ENCODE measurements around the gene DBNDD1. TPM values are rescaled to one million over a fixed set of nuclear protein-coding genes. Genes with fewer than 3 reads are reported as not detected.

DBNDD1 gene
- total and polyA plus RNA-seq, 2 experiments from 2014 or later: 5.5 to 18.2 TPM

- DNase-seq (ENCODE audit: low spot score): no peak
- Histone ChIP-seq H3K9me2 (replicated peaks; ENCODE audit: insufficient read depth) (no peaks in the 10 kb centered on the region), H4K20me1 (ENCODE audit: insufficient read depth, poor library complexity, severe bottlenecking) (no peaks in the 10 kb centered on the region), H3K27ac (no peak overlapping the region), H3K4me1 (ENCODE audit: insufficient read depth) (no peaks in the 10 kb centered on the region), H3K4me3 (no peak overlapping the region), H3K36me3 (replicated peaks; ENCODE audit: insufficient read depth, low read depth) (no peaks in the 10 kb centered on the region), H3K27me3 (no peaks in the 10 kb centered on the region), H3K4me2 (no peak overlapping the region), H3K79me2 (no peaks in the 10 kb centered on the region), H2AFZ (no peak overlapping the region), H3K9me3 (ENCODE audit: low read depth) (no peaks in the 10 kb centered on the region)
- no peak for TF ChIP-seq EZH2phosphoT487 (IDR thresholded peaks at IDR 0.05; ENCODE audit: low read depth, severe bottlenecking, unreplicated experiment)
- no peak for TF ChIP-seq CTCF (IDR thresholded peaks at IDR 0.05; ENCODE audit: poor library complexity)
- TF ChIP-seq EZH2 (IDR thresholded peaks at IDR 0.05; ENCODE audit: borderline replicate concordance): no peak
- WGBS (ENCODE audit: low lambda C conversion rate, missing lambda C conversion rate): 98% methylated on average over 16 of the region's 17 CpGs
These were observed 8.4 kb upstream of the DBNDD1 start for GRCh38 chr16:90027611-90028010.

GRCh38 chr16:90026135-90026534, 6.9 kb upstream of the DBNDD1 start:
- H3K4me3 ChIP-seq: no peak overlapping the region
- H3K4me2 ChIP-seq: no peak overlapping the region
- no peak for DNase-seq (ENCODE audit: low spot score)
- no peak overlapping the region for H3K27ac ChIP-seq
- no peaks in the 10 kb centered on the region for H3K4me1 ChIP-seq (ENCODE audit: insufficient read depth)
- TF ChIP-seq EZH2 (IDR thresholded peaks at IDR 0.05; ENCODE audit: borderline replicate concordance): no peak
- TF ChIP-seq CTCF (IDR thresholded peaks at IDR 0.05; ENCODE audit: poor library complexity): no peak
- no peak for TF ChIP-seq EZH2phosphoT487 (IDR thresholded peaks at IDR 0.05; ENCODE audit: low read depth, severe bottlenecking, unreplicated experiment)
- H2AFZ ChIP-seq: no peak overlapping the region
- no peaks in the 10 kb centered on the region for H3K36me3 ChIP-seq (replicated peaks; ENCODE audit: insufficient read depth, low read depth)
- WGBS (ENCODE audit: low lambda C conversion rate, missing lambda C conversion rate): 78% methylated on average over 8 of the region's 8 CpGs
- H4K20me1 ChIP-seq (ENCODE audit: insufficient read depth, poor library complexity, severe bottlenecking): no peaks in the 10 kb centered on the region
- H3K27me3 ChIP-seq: no peaks in the 10 kb centered on the region
- H3K9me2 ChIP-seq (replicated peaks; ENCODE audit: insufficient read depth): no peaks in the 10 kb centered on the region
- H3K79me2 ChIP-seq: peaks cover 2% of the 10 kb centered on the region
- no peaks in the 10 kb centered on the region for H3K9me3 ChIP-seq (ENCODE audit: low read depth)

GRCh38 chr16:90023078-90023447, 3.8 kb upstream of the DBNDD1 start:
- TF ChIP-seq EZH2 (IDR thresholded peaks at IDR 0.05; ENCODE audit: borderline replicate concordance) (no peak), EZH2phosphoT487 (IDR thresholded peaks at IDR 0.05; ENCODE audit: low read depth, severe bottlenecking, unreplicated experiment) (no peak), CTCF (IDR thresholded peaks at IDR 0.05; ENCODE audit: poor library complexity) (no peak)
- Histone ChIP-seq H3K36me3 (replicated peaks; ENCODE audit: insufficient read depth, low read depth) (no peaks in the 10 kb centered on the region), H3K4me1 (ENCODE audit: insufficient read depth) (peaks cover 9% of the 10 kb centered on the region), H3K27me3 (no peaks in the 10 kb centered on the region), H3K79me2 (peaks cover 2% of the 10 kb centered on the region), H3K27ac (peak overlapping the region; percentile 60), H3K4me3 (no peak overlapping the region), H3K9me3 (ENCODE audit: low read depth) (no peaks in the 10 kb centered on the region), H2AFZ (no peak overlapping the region), H3K9me2 (replicated peaks; ENCODE audit: insufficient read depth) (no peaks in the 10 kb centered on the region), H3K4me2 (peak overlapping the region; percentile 72), H4K20me1 (ENCODE audit: insufficient read depth, poor library complexity, severe bottlenecking) (no peaks in the 10 kb centered on the region)
- WGBS (ENCODE audit: low lambda C conversion rate, missing lambda C conversion rate): 83% methylated on average over 7 of the region's 7 CpGs
- DNase-seq (ENCODE audit: low spot score): no peak

Data from hepatocyte (in vitro differentiated cells).